ENCODE data around the gene CDYL2.

GRCh38 chr16:80816356-80816755 is 12.0 kb upstream of the CDYL2 start:
- no peak for TF ChIP-seq CTCF (IDR thresholded peaks at IDR 0.05; ENCODE audit: insufficient read depth, low read depth, low read length)
- no peak for TF ChIP-seq EZH2 (IDR thresholded peaks at IDR 0.05; ENCODE audit: insufficient read depth, low read length)
